Hair follicular keratinocyte (primary cell): Measurements from ENCODE around the gene KIF4A. TPM values are rescaled to one million over a fixed set of nuclear protein-coding genes. Genes with fewer than 3 reads are reported as not detected.

Experiments
- total RNA-seq: library from RNA; depleted of rRNA; stranded (reverse); fragments of >200 nt; gene quantifications from 2 replicates; pipeline ENCODE4 v1.2.3, GENCODE V29; 2015

The KIF4A gene, protein sequence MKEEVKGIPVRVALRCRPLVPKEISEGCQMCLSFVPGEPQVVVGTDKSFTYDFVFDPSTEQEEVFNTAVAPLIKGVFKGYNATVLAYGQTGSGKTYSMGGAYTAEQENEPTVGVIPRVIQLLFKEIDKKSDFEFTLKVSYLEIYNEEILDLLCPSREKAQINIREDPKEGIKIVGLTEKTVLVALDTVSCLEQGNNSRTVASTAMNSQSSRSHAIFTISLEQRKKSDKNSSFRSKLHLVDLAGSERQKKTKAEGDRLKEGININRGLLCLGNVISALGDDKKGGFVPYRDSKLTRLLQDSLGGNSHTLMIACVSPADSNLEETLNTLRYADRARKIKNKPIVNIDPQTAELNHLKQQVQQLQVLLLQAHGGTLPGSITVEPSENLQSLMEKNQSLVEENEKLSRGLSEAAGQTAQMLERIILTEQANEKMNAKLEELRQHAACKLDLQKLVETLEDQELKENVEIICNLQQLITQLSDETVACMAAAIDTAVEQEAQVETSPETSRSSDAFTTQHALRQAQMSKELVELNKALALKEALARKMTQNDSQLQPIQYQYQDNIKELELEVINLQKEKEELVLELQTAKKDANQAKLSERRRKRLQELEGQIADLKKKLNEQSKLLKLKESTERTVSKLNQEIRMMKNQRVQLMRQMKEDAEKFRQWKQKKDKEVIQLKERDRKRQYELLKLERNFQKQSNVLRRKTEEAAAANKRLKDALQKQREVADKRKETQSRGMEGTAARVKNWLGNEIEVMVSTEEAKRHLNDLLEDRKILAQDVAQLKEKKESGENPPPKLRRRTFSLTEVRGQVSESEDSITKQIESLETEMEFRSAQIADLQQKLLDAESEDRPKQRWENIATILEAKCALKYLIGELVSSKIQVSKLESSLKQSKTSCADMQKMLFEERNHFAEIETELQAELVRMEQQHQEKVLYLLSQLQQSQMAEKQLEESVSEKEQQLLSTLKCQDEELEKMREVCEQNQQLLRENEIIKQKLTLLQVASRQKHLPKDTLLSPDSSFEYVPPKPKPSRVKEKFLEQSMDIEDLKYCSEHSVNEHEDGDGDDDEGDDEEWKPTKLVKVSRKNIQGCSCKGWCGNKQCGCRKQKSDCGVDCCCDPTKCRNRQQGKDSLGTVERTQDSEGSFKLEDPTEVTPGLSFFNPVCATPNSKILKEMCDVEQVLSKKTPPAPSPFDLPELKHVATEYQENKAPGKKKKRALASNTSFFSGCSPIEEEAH
- total RNA-seq: 5.2 and 12.3 TPM in 2 replicates

DNA sequence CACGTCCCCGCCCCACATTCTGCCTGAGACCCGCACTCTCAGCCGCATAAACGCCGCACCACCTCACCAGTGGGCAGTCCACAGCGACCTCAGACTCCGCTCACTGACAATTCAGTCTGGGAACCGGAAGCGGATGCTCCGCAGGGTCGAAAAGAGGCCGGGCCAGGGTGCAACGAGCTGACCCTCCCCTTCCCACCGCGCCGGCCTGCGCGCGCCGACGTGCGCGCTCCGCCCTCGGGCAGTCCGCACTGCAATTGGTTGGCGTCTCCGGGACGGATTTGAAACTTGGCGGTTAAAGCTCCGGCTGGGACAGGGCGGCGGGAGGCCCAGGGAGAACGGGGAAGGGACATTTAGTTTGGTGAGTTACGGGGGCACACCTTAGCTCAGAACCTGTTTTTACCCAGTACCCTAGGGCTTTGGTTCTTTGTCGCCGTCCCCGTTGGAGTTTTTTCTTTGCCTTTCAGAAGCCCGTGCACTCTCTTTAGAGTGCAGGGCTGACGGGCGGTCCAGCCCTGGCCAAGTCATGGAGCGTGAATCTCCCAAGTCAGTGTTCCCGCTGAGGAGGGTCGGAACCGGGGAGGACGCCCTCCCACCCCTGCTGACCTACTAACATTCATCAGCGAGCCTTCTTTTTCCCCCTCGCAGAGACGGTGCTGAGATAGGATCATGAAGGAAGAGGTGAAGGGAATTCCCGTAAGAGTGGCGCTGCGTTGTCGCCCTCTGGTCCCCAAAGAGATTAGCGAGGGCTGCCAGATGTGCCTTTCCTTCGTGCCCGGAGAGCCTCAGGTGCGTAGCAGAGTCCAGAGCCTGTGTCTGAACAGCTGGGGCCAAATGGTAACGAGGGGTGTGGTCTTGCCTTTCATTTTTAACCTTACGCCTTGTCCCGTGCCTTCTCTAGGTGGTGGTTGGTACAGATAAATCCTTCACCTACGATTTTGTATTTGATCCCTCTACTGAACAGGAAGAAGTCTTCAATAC lies at the start of gene KIF4A, which contains the start of gene PDZD11:
KIF4A (plus strand) TSS at position 312 of the 978 bp plus-strand sequence; CDS start at position 667, 355 bp downstream.
PDZD11 (minus strand) TSS at position 135 of the 978 bp plus-strand sequence. CDS start 586 bp downstream, outside the sequence.

DNA sequence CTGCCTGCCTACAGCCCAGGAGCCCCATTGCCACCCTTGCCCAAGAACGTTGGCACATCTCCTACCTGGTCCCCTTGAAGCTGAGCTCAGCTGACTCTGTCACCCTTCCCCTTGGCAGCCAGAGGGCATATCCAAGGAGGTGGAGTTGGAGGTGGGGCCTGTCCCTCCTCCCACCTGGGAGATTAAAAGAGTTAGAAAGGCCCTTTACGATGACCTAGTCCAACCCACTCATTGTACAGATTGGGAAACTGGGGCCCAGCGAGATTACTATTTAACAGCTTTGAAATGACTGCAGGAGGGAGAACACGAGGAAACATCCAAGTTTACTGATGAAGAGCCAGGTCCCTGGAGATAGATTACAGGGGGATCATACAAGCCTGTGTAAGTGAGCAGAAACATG lies 29.8 kb upstream of the KIF4A start, which contains the start of gene P2RY4:
P2RY4 (minus strand) TSS at position 101 of the 400 bp plus-strand sequence. CDS start 580 bp downstream, outside the sequence.

DNA sequence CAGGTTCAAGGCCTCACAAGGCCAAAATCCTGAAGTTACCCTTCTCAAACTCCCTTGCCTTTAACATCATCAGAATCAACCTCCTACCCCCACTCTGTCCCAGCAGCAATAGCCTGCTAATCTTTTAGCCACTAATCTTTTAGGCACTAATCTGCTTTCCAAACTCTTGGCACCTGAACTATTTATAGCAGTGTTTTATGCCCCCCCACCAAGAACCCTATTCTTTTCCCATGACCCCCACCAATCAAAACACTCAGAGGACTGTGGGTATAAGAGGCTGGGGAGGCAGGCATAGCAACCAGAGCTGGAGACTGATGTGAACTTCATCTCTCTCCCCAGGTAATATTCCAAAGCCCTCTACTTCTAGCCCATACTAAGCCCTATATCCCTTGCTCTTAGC lies 21.9 kb upstream of the KIF4A start, which contains the start of gene ARR3:
ARR3 (plus strand) TSS at position 301 of the 400 bp plus-strand sequence. CDS start 1,052 bp downstream, outside the sequence.

DNA sequence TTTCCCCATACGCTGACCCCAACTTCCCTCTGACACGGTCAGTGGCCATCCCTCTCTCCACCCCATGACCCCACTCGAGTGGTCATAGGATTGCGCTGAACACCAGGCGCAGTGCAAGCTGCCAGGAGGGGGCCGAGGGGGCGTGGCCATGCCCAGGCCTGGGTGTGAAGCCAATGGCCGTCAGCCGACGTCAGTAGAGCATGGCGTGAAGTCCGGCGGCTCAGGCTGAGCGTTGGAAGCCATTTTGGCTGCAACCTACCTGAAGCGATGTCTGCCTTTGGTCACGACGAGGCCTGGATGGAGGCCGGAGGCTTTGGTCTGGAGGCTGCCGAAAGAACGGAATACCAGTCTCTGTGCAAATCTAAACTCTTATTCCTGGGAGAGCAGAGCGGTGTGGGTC lies 8.0 kb upstream of the KIF4A start, which contains the start of gene RAB41:
RAB41 (plus strand) TSS at position 222 of the 400 bp plus-strand sequence; CDS start at position 268, 46 bp downstream.

DNA sequence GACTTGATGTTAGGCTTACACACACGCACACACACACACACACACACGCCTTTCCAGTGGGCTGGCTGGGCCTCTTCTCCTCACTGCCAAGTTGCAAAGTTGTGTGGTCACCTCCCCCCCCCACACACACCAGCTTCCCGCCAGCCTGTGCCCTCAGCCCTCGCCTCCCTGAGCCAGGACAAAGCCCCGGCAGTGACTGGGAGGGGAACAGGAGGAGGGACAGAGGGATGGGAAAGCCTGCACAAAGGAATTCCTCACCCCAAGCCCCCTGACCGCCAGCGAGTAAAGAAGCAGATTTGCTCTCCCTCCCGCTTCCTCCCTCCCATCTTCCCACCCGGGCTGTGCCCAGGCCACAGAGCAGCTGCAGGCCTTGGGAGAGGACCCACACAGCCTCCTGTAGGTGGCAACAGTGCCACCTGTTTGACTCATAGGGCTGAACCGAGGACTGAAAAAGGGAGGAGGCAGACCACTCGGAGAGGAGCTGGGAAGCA lies 133.0 kb downstream of the KIF4A start, which contains the start of gene GDPD2:
GDPD2 (plus strand) TSS at position 464 of the 491 bp plus-strand sequence. CDS start 1,671 bp downstream, outside the sequence.

DNA sequence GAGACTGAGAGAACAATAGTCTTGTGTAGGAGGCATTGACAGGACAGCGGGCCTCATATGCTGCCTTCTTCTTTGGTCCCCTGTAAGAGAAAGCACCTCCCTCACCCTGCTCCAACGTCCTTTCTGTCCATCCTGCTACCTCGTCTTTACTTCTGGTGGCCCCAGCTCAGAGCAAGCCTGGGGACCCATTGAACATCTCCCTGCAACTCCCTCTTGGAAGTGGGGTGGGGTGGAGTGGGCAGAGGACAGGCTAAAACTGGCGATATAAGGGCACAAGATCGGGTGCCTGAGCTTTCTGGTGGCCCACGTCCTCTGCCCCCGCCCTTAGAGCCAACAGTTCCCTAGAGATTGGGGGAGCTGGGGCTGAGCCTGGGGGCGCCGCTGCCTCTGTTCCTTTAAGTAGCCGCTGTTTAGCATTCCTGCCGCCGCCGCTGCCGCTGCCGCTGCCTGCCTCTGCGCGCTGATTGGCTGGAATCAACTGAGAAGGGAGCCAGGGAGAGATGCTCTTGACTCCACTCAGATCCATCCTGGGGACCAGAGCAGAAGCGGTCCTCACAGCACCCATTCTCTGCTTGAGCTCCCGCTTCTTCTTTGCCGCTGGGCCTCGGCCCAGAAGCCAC lies 154.5 kb downstream of the KIF4A start, which contains the start of gene DLG3:
DLG3 (plus strand) TSS at position 510 of the 620 bp plus-strand sequence. CDS start 367 bp downstream, outside the sequence.

Other genes with a start within 250 kb of the KIF4A start
- gene AWAT2, start 240.2 kb upstream of the KIF4A start, total RNA-seq: not detected in 2 replicates
- gene OTUD6A, start 227.6 kb upstream of the KIF4A start, total RNA-seq: not detected in 2 replicates
- gene IGBP1, start 156.7 kb upstream of the KIF4A start, total RNA-seq: 44.5 and 56.5 TPM in 2 replicates
- not detected in 2 replicates for gene DGAT2L6, start 112.6 kb upstream of the KIF4A start, total RNA-seq
- not detected in 2 replicates for gene AWAT1, start 55.4 kb upstream of the KIF4A start, total RNA-seq
- gene P2RY4, start 29.9 kb upstream of the KIF4A start, total RNA-seq: not detected in 2 replicates
- not detected in 2 replicates for gene ARR3, start 21.8 kb upstream of the KIF4A start, total RNA-seq
- not detected in 2 replicates for gene RAB41, start 7.9 kb upstream of the KIF4A start, total RNA-seq
- 59.8 and 76.5 TPM in 2 replicates for gene PDZD11, start 177 bp upstream of the KIF4A start, total RNA-seq
- gene GDPD2, start 133.2 kb downstream of the KIF4A start, total RNA-seq: 0.34 TPM in 1 of 2 replicates, not detected in the other
- gene DLG3, start 154.7 kb downstream of the KIF4A start, total RNA-seq: 8.6 and 9.4 TPM in 2 replicates